Stimulated activated CD4-positive, alpha-beta T cell treated with anti-CD3 and anti-CD28 coated beads, Interleukin-4, amount 100 ng/mL, for 1 hour (primary cell): ENCODE results near the gene PHRF1.
"Not testable (repeated sequence)": the region's sequence is repeated elsewhere in the genome, so short reads cannot be mapped to it uniquely, and the experiment has no call there.

Experiments used
- DNase-seq: peaks from one replicate; pipeline ENCODE4 v3.0.0-alpha.2; 2020

The PHRF1 gene

GRCh38 chr11:559020-559620 lies 17.1 kb upstream of the PHRF1 start:
- no peak for DNase-seq

GRCh38 chr11:559712-560304 lies 16.5 kb upstream of the PHRF1 start:
- no peak for DNase-seq

DNA sequence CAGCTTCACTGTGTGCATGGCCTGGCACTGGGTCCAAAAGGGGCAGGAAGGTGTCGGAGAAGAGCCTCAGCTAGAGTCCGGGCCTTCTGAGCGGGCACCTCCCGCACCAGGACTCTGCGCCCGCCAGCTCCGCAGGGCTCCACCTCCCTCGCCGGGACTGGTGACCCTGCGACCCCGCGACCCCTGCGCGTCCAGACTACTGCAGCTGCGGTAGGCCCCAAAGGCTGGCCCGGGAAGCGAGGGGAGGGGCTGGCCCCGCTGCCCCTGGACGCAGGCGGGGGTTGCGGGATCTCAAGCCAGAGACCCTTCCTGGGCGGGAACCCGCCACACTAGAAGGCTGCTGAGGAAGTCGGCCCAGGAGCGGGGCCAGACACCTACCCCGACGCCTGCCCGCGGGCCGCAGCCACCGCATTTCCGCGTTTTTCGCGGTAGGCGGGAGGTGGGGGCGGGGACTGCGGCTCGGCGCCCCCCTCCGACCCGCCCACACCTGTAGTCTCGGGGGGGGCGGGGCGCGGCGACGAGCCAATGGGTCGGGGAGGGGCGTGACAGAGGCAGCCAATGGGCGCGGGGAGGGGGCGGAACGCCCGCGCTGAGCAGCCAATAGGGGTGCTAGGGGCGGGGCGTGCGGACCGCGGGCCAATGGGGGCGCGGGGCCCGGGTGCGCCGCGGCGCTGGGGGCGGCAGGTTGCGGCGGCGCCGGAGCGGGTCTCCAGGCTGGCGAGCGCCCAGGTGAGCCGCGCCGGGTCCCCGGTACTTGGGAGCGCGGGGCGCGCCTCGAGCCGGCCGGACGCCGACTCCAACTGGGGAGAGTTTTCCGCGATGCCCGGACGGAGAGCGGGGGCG lies 15.7 kb upstream of the PHRF1 start, which contains the start of the genes LMNTD2 and RASSF7:
Gene LMNTD2 (minus strand): TSS at position 434 of the 843 bp plus-strand sequence. CDS start 22 bp downstream, at position 412.
Gene RASSF7 (plus strand): TSS at position 666 of the 843 bp plus-strand sequence. CDS start 799 bp downstream, outside the sequence.
- peak; percentile 96 for DNase-seq

DNA sequence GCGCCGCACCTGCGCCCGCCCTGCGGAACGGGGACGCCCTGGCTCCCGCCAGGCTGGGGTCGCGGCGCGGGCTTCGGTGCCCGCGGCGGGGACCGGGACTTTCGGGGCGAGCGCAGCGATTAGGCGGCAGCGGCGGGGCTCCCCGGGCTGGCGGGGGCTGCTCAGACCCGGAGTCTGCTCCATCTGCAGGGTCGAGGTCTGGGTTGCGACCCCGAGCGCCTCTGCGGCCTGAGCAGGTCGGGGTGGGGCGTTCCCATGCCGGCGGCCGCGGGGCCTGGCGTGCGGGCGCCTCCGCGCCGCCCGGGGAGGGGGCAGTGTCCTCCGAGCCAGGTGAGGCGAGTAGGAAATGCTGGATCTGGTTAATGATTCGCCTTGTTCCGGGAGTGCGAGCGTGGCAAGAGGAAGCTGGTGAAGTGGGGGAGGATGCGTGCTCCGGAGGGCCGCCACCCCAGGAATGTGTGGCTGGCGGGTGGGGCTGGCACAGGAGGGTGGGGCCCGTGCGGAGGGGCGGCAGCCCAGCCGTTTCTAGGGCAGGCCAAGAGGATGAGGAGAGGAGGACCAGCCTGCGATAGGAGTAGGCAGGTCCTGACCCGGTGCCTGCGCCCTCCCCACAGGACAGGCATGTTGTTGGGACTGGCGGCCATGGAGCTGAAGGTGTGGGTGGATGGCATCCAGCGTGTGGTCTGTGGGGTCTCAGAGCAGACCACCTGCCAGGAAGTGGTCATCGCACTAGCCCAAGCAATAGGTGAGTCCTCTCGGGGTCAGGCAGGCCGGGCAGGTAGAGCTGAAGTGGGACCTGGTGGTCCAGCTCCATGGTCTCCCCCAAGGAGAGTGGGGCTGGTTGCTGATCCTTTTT lies 14.9 kb upstream of the PHRF1 start:
- DNase-seq = no peak

GRCh38 chr11:562046-562645 lies 14.1 kb upstream of the PHRF1 start:
- DNase-seq = no peak

DNA sequence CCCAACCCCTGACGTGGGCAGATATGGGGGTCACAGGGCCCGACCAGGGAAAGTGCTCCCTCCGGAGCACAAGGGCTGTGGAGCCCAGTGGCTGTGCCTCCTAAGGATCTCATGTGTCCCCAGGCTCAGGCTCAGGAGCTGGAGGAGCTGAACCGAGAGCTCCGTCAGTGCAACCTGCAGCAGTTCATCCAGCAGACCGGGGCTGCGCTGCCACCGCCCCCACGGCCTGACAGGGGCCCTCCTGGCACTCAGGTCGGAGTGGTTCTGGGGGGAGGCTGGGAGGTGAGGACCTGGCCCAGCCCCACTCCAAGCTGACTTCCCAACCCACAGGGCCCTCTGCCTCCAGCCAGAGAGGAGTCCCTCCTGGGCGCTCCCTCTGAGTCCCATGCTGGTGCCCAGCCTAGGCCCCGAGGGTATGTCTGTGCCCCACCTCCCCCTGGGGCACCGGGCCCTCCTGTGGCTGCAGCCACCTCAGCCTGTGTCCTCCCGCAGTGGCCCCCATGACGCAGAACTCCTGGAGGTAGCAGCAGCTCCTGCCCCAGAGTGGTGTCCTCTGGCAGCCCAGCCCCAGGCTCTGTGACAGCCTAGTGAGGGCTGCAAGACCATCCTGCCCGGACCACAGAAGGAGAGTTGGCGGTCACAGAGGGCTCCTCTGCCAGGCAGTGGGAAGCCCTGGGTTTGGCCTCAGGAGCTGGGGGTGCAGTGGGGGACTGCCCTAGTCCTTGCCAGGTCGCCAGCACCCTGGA lies 13.0 kb upstream of the PHRF1 start:
- DNase-seq = no peak

GRCh38 chr11:563812-564578 lies 12.3 kb upstream of the PHRF1 start:
- DNase-seq = no peak

DNA sequence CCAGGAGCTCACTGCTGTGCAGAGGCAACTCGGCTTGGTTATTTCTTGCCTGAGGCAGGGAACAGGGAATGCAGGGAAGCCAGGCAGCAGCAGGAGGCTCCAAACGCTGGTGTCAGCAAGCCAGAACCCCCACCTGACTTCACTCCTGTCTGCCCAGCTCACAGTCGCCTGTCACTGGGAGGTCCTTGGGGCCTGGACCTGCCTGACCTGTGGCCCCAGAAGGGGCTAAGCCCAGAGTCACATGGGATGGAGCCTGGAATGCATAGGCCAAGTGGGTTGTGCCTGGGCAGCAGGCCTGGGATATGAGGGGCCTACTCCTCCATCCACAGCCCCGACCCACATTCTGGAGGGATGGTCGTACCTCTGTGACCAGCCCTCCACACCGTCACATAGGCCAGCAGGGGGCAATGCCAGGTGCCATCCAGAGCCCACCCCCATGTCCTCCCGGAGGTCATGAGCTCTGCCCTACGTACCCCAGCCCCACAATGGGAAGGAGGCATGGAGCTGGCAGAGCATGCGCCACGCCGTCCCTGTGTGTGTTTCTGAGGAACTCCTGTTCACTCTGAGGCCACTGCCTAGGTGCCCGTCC lies 10.3 kb upstream of the PHRF1 start:
- DNase-seq = no peak

GRCh38 chr11:567011-567628 lies 9.2 kb upstream of the PHRF1 start:
- DNase-seq = no peak

DNA sequence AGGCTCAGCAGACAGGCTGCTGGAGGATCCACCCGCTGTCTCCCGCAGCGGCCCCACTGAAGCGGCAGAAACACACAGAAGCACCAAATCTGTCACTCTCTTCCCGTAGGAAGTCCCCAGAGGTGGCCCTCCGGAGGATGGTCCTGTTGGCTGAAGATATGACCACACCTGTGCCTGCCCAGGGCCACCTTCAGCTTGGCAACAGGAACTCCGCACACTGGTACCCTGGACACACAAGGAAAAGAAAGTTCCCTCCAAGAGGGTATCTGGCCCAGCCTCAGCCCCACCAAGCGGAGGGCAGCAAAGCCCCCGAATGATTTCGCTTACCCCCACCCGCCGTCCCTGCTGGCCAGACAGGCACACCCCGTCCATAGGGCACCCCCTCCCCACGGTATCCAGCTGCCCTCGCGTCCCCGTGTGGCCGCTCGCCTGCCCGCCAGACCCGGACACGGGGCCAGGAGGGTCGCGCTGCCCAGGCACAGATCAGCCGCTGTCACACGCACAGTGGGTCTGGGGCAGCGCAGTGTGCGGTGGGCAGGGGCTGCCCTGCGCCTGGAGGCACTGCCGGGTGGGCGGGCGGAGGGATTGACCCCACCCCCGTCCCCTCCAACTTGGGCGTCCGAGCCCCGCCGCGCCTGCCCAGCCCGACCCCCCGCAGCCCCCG lies 8.5 kb upstream of the PHRF1 start:
- DNase-seq = no peak

GRCh38 chr11:568306-569157 lies 7.7 kb upstream of the PHRF1 start:
- peak; percentile 86 for DNase-seq

DNA sequence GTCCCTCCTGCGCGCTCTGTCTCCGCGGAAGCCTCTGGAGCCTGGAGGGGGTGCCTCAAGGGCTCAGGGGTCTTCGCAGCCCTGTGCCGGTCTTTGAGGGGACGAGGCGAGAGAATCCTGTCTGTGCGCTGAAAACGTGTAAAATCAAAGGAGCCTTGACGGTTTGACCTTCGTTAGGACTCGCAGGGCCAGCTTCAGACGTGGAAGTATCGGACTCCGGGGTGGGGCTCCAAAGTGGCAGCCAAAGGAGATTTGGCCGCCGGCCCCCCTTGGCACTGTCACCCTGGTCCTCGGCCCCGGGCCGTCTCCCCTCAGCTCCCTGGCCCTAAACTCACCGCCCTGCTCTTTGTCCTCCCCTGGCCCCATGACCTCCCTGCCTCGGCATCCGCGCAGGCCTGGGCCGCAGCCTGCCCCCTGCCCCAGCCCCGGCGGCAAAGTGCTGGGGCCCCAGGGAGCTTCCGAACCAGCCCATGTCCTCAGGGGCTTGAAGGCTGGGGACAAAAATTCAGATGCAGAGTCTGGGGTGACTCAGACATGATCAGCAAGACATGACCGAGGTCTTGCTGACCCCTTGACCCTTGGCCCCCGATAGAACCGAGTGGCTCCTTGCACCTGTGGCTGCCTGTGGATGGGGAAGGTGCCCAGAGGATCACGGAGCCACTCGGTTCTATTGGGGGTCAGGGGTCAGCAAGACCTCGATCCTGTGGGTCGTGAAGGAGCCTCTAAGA lies 6.9 kb upstream of the PHRF1 start:
- DNase-seq = no peak

DNA sequence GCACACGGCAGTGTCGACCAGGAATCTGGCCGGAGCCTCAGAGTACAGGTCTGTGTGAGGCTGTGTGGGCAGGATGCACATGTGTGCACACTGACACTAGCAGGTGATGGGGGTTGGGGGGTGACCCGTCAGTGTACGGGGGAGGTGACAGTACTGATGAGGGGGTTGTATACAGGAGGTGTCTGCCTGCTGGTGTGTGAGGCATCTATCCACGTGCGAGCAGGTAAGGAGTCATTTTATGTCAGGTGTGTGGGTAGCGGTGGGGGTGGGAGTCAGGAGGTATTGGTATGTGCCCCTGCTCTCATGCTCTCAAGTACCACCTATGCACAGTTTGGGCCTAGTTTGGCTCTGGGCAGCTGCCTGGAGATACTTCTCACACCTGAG lies 4.5 kb upstream of the PHRF1 start:
- DNase-seq = no peak

DNA sequence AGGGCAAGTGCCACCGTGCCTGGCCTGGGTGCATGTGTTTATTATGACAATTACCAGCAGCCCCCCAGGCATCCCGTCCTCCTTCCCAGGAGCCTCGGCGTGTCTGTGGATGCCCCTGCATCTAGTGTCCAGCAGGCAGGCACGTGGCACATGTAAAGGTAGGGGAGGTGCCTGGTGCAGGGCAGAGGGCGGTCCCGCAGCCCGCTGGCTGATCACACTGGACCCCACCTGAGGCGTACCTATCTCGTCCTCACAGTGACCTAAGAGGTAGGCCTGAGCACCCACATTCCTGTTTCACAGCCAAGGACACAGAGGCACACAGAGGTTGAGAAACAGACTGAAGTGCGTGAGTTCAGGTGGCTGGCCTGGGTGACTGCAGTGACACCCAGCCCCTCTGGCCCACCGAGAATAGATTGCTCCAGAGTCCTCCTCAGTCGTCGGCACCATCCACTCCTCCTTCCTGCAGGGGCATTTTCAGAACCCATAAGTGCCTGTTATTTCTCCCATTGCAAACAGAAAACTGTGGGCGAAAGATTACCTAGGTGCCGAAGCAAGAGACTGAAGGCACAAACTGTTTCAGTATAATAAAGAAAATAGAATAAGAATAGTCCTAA lies 3.0 kb upstream of the PHRF1 start:
- no peak for DNase-seq

DNA sequence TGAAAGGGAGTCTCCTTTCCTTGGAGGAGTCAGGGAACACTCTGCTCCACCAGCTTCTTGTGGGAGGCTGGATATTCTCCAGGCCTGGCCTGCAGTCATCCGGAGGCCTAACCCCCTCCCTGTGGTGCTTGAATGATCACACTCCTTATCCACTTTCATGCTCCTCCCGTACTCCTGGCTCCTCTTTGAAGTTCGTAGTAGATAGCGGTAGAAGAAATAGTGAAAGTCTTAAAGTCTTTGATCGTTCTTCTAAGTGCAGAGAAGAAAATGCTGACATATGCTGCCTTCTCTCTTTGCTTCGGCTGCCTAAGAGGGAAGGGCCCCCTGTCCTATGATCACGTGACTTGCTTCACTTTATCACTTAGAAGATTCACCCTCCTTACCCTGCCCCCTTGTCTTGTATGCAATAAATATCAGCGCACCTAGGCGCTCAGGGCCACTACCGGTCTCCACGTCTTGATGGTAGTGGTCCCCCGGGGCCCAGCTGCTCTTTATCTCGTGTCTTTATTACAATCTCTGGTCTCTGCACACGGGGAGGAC lies 2.2 kb upstream of the PHRF1 start:
- DNase-seq = not testable (repeated sequence)

GRCh38 chr11:574632-575312 lies 1.5 kb upstream of the PHRF1 start:
- no peak for DNase-seq
